ENCODE data around the gene ITGA1.
A peak's percentile ranks its signal among the peaks of the same experiment; 100 is the strongest.
"Not testable (repeated sequence)": the region's sequence is repeated elsewhere in the genome, so short reads cannot be mapped to it uniquely, and the experiment has no call there.

The ITGA1 gene

GRCh38 chr5:52837591-52838001, 49.9 kb downstream of the ITGA1 start:
- DNase-seq, result no peak

DNA sequence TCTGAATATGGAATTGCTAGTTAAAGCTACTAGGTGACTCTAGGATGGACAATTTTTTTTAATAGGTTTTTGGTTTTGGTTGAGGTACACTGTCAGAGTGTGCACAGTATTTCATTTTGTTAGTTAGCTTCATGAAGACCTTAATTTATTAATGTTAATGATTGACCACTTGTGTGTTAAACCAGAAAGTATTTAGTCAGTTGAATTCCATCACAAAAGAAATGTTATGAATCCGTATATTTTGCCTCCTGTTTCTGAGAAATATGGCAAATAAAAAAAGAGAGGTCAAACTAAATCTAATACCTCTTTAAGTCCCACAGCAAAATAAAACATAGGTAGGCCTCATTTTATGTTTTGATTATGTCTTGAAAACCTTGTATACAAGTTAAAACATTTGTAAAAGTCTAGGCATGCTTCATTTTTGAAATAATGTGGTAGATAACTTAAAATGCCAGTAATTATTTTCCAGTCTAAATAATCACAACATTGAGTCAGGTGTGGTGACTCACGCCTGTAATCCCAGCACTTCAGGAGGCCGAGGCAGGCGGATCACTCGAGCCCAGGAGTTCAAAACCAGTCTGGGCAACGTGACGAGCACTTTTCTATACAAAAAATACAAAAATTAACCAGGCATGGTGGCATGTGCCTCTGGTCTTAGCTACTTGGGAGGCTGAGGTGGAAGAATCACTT, 50.8 kb downstream of the ITGA1 start:
- DNase-seq, result no peak

DNA sequence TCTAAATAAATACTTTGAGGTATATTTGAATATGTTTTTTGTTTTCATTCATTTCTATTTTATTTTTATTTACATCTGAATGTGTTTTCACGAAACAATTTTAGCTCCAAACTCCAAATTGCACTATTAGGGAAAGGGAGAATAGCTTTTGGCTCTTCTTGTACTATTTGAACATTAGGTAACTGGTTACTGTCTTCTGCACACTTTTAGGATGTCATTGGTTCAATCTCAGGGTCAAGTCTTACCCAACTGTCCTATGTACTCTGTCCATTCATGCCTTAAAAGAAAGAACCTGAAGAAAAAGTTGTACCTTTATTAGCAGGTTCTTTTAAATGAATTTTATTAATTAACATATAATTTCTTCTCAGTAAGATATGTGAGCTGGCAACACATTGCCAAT, 51.6 kb downstream of the ITGA1 start:
- DNase-seq, result no peak

- DNase-seq, result peak; percentile 67
These were observed 52.7 kb downstream of the ITGA1 start for GRCh38 chr5:52840277-52841050.

- DNase-seq, result no peak
These were observed 53.4 kb downstream of the ITGA1 start for GRCh38 chr5:52841114-52841513.

DNA sequence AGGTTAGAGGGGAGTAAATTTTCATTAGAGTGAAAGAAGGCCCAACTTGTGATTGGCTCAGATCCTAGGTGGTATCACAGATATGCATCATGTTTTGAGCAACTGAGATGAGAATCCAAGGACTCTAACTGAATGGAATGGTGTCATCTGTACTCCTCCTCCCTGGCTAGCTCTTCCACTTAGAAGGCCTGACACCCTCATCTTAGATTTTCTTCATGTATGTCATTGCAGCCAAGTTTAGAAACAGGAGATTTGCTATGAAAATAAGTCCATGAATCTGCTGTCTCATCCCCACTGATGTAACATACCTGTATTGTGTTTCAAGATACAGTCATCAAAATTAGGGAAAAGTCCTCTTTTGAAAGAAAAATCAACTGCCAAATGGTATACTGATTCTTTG, 54.4 kb downstream of the ITGA1 start:
- no peak for DNase-seq

- DNase-seq, result no peak
These were observed 57.2 kb downstream of the ITGA1 start for GRCh38 chr5:52844885-52845284.

DNA sequence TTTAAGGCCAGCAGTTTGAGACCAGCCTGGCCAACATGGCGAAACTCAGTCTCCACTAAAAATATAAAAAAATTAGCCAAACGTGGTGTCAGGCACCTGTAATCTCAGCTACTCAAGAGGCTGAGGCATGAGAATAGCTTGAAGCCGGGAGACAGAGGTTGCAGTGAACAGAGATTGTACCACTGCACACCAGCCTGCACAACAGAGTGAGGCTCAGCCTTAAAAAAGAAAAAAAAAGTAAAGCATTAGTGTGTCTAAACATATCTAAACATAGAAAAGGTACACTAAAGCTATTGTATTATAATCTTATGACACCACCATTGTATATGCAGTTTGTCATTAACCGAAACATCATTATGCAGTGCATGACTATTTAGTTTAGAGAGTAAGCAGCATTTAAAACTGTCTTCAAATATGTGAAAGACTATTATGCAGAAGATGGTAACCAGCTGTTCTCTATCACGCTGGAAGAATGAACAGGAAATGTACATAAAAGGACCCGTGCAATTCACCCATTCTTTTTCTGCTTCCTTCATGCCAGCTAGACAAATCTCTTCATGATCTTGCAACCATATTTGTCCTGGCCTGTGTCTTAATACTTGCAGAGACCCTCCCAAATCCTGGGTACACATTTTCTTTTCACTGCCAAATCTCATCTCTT, 58.6 kb downstream of the ITGA1 start:
- no peak for DNase-seq

- DNase-seq, result not testable (repeated sequence)
These were observed 61.0 kb downstream of the ITGA1 start for GRCh38 chr5:52848688-52849087.

- no peak for DNase-seq
These were observed 61.8 kb downstream of the ITGA1 start for GRCh38 chr5:52849544-52849943.

DNA sequence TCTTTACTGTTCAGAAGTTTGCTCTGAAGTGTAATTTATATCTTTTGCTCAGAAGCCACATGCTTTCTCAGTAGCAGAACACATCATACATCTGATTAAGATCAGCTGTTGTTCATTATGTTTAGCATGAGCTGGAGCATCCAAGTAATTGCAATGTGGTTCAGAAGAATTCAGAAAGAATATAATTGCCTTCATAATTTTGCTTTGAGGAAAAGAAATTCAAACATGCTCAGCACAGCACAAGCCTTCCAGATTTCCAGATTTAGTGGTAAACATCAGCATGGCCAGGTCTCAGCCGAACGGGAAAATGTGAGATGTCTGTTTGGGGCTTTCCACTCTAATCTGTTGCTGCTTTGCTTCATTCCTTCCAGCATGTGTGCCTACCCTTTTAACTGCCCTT, 65.9 kb downstream of the ITGA1 start:
- DNase-seq, result no peak

DNA sequence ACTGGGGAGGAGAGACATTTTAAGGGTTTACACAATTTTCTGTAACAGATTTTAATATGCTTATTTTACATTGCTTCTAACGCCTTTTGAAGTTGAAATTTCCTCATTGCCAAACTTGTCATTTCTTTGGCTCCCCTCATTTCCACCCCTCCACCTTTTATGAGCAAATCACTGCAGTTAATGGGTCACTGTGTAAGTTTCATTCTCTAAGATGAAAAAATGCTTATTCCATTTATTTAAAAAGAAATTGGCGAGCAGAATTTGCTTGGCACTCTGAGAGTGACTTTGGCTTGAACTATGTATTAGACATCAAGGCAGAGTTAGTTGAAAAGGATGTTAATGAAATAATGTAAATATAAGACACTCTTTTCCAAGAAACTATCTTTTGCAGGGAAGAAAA, 66.6 kb downstream of the ITGA1 start:
- DNase-seq, result no peak

GRCh38 chr5:52854949-52855348, 67.2 kb downstream of the ITGA1 start:
- no peak for DNase-seq

DNA sequence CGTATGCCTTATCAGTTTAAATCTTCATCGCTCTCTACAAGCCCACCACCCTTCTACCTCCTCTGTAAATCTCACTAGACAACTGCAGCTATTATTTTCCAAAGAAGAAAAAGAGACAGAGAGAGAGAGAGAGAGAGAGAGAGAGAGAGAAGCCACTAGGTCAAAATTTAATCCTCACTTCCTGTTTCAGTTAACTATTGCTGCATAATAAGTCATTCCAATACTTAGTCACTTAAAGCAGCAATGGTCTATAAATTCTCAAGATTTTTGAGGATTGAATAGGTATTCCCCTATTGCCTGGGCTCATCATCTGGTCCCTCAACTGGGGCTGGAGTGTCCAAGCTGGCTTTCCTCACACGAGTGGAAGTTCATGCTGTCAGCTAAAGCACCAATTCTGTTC, 68.8 kb downstream of the ITGA1 start:
- no peak for DNase-seq

DNA sequence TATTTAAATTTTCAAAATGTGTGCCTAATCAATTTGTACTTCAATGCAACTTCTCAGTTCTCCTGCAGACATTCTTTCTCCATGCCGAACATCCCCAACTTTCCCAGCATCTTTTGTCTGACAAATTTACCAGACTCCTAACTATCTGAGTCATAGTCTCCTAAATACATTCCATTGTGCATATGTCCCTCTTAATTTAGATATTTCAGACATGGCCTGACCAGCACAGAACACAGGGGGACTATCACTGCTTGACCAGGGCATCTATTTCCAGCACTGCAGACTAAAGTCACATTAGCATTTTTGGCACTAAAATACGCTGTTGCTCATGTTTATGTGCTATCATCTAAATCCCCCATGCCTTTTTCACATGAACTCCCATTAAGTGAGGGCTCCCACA, 71.9 kb downstream of the ITGA1 start:
- DNase-seq, result no peak

GRCh38 chr5:52861368-52861767, 73.7 kb downstream of the ITGA1 start:
- DNase-seq, result no peak

GRCh38 chr5:52863715-52864290, 76.1 kb downstream of the ITGA1 start:
- no peak for DNase-seq

DNA sequence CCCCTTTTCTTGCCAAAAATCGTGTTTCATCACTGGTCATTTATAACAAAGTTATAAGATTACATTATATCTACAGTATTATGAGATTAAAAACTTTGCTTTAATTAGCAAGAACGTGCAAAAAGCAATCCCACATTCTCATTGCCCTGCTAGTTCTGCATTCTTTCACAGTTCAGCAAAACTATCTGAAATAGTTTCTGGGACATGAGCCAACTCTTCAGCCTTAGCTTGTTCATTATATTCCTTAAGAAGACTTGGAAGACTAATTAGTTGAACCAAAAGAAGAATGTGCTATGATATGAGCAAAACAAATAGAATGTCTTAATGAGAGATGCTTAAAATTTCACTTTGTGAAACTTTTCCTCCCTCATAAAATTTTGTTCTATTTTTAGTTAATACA, 76.7 kb downstream of the ITGA1 start:
- no peak for DNase-seq

GRCh38 chr5:52864884-52865283, 77.2 kb downstream of the ITGA1 start:
- no peak for DNase-seq

DNA sequence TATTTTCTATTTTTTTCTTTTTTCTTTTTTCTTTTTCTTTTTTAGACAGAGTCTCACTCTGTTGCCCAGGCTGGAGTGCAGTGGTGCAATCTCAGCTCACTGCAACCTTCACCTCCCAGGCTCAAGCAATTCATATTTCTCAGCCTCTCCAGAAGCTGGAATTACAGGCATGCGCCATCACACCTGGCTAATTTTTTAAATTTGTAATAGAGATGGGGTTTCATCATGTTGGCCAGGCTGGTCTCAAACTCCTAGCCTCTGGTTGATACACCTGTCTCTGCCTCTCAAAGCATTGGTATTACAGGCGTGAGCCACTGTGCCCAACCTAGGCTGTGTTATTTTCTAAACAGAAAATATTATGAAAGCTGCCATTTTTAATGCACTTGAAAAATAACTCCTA, 78.3 kb downstream of the ITGA1 start:
- not testable (repeated sequence) for DNase-seq

DNA sequence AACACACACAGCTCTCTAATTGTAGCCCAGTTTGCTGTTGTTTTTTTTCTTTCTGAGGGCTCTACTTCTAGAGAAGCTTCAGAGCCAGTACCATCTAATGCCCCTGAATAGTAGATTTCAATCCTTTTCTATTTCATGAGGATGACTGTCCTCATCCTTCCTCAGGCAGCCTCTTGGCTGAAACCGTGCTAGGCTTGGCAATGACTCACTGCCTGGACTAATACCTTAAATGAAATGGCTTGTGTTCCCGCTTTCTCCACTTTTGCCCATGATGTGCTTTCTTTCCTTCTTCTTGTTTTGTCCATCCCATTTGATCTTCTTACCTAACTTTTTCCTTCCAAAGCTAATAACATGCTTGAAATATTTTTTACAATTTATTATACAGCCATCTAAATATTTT, 80.1 kb downstream of the ITGA1 start:
- DNase-seq, result no peak

- no peak for DNase-seq
These were observed 80.7 kb downstream of the ITGA1 start for GRCh38 chr5:52868417-52868816.

- no peak for DNase-seq
These were observed 81.7 kb downstream of the ITGA1 start for GRCh38 chr5:52869391-52869790.

GRCh38 chr5:52870448-52870847, 82.7 kb downstream of the ITGA1 start:
- DNase-seq, result no peak

Measured in NCI-H345 (cell line).